ENCODE results near the gene FTO.

DNA sequence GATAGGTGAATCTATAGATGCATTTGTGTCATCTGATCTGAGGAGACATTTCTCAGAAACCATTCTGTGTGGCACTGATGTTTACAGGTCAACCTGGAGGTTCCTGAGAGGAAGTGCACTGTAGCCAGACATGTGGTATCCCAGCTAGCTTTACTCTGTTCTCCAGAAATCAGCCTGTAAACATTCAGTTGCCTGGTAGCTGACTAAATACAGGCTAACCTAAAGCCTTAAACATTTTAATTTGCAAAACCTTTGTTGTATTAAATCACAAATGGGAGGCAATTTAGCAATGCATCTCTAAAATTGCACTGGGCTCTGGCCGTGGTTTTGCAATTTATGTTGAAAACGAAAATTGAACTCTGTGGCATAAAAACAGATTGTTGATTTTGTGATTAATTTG, 207.6 kb downstream of the FTO start:
- TF ChIP-seq, protein P1, sequence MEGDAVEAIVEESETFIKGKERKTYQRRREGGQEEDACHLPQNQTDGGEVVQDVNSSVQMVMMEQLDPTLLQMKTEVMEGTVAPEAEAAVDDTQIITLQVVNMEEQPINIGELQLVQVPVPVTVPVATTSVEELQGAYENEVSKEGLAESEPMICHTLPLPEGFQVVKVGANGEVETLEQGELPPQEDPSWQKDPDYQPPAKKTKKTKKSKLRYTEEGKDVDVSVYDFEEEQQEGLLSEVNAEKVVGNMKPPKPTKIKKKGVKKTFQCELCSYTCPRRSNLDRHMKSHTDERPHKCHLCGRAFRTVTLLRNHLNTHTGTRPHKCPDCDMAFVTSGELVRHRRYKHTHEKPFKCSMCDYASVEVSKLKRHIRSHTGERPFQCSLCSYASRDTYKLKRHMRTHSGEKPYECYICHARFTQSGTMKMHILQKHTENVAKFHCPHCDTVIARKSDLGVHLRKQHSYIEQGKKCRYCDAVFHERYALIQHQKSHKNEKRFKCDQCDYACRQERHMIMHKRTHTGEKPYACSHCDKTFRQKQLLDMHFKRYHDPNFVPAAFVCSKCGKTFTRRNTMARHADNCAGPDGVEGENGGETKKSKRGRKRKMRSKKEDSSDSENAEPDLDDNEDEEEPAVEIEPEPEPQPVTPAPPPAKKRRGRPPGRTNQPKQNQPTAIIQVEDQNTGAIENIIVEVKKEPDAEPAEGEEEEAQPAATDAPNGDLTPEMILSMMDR (conservative IDR thresholded peaks at IDR 0.05 in 1 of 2, IDR thresholded peaks at IDR 0.05 in 1 of 2; ENCODE audit: extremely low read depth in 1 of 2, insufficient read depth in 1 of 2, low read depth in 1 of 2, low read length in 2 of 2): no peak
- TF ChIP-seq EZH2 (IDR thresholded peaks at IDR 0.05; ENCODE audit: borderline replicate concordance, low read length): no peak

Measured in mammary epithelial cell (primary cell).